Lung microvascular endothelial cell (primary cell): Measurements from ENCODE around the gene NADK. TPM values are rescaled to one million over a fixed set of nuclear protein-coding genes. Genes with fewer than 3 reads are reported as not detected.
"Not testable (repeated sequence)": the region's sequence is repeated elsewhere in the genome, so short reads cannot be mapped to it uniquely, and the experiment has no call there.

Experiments used
- DNase-seq, 2 donors: peaks; one replicate each; pipeline versions ENCODE4 v3.0.0 to v3.0.0-alpha.2; 2010; ENCODE audit warnings: low read depth in 2 of 2
- total RNA-seq: library from RNA; depleted of rRNA; stranded (reverse); fragments of >200 nt; gene quantifications from 2 replicates; pipeline ENCODE4 v1.2.1, GENCODE V29; 2014

NADK gene
- total RNA-seq, 1 donor from 2014 or later = 34.7 TPM

GRCh38 chr1:1748686-1749321 is 29.5 kb downstream of the NADK start:
- no peak for DNase-seq

- DNase-seq = not testable (repeated sequence)
These were observed 31.7 kb downstream of the NADK start for GRCh38 chr1:1746566-1746909.

DNA sequence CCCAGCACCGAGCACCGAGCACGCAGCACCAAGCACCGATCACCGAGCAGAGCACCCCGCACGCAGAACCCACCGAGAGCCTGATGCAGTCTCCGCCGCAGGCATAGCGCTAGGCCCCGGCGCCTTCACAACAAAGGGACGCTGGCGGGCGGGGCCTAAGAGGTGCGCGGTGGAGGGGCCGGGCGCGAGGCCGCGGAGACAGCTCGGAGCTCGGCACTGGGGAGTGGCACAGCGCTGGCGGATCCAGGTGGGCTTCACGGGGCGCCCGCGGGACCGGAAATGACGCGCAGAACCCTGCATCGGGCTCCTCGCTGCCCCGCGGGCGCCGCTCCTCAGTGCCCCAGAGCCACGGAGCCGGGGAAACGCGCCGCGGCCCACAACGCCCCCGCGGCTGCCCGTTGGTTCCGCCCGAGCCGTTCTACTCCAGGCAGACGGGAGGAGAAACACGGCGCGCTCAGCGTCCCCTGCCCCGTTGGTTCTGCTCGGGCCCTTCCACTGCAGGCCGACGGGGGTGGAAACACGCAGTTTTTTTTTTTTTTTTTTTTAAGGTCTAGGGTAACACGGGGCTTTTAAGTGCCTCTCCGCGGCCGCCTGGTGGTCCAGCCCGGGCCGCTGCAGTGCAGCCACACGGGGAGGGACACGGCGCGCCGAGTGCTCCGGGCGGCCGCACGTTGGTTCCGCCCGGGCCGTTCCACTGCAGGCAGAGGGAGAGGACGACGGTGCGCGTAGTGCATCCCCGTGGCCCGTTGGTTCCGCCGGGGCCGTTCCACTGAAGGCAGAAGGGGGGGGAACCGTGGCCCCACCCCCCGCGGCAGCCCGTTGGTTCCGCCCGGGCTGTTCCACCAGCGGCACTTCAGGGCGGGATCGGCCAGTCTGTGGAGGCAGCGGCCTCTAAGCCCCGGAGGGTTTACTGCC is 32.4 kb downstream of the NADK start:
- peak; percentile 79 to 80 for DNase-seq

DNA sequence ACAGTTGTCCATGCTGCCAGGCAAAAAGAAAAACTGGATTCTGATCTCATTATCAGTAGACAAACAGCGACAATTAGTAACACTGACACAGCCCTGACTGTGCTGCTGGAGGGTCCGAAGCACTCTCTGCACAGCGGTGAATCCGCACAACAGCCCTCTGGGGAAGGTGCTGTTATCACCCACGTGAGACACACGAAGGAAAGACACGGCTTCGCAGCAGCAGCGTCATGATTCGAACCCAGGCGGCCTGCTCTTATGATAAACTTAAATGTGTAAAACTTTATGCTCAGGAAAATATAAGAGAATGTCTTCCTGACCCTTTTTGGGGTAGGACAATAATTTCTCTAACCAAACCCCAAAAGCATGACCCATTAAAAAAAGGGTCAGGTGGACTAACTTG is 35.7 kb downstream of the NADK start:
- not testable (repeated sequence) for DNase-seq

DNA sequence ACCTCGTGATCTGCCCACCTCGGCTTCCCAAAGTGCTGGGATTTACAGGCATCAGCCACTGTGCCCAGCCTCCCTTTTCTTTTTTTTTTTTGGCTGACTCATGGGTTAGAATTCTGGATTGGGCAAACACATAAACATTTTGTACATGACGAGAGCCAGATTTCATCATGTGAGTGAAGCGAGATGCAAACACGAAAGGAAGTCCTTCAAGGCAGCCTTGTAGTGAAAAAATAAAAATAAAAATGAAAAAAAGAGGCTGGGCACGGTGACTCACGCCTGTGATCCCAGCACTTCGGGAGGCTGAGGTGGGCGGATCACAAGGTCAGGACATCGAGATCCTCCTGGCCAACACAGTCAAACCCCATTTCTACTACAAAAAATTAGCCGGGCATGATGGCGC is 37.3 kb downstream of the NADK start:
- DNase-seq = peak; percentile 24 to 91

GRCh38 chr1:1738799-1739337 is 39.4 kb downstream of the NADK start:
- DNase-seq = not testable (repeated sequence)

GRCh38 chr1:1737675-1738590 is 40.3 kb downstream of the NADK start:
- not testable (repeated sequence) for DNase-seq

GRCh38 chr1:1732381-1732780 is 45.9 kb downstream of the NADK start:
- DNase-seq = no peak

- DNase-seq = no peak
These were observed 47.4 kb downstream of the NADK start for GRCh38 chr1:1730870-1731269.

GRCh38 chr1:1730230-1730629 is 48.0 kb downstream of the NADK start:
- not testable (repeated sequence) for DNase-seq

GRCh38 chr1:1729116-1729816 is 49.0 kb downstream of the NADK start:
- DNase-seq = not testable (repeated sequence)

DNA sequence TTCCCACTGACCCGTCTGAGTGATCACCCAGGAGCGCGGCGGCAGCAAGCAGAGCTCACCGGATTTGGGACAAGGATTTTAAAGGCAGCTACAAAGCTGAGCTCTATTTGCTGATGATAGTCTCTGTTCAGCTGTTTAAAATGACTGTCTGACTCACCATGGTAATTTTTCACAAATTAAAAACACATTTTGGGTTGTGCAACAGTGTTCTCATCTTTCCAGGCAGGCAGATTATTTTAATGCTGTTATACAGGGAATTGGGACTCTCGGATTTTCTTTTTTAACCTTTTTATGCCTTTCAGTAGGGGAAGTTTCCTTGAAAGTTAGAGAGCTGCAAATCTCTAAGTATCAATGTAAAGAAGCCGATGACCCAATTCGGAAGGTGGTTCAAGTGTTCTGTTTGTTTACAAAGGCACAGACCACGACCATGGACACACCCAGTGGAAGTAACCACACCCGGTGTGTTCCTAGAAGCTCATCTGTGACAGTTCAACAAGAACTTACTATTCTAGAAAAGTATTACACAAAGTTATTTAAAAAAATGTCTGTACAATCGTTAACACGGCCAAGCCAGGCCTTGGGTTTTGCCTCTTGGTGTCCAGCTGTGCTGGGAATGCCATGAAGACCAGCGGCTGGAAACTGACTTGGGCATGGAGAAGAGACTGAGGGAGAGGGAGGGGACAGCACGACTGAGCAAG is 49.8 kb downstream of the NADK start:
- not testable (repeated sequence) for DNase-seq

DNA sequence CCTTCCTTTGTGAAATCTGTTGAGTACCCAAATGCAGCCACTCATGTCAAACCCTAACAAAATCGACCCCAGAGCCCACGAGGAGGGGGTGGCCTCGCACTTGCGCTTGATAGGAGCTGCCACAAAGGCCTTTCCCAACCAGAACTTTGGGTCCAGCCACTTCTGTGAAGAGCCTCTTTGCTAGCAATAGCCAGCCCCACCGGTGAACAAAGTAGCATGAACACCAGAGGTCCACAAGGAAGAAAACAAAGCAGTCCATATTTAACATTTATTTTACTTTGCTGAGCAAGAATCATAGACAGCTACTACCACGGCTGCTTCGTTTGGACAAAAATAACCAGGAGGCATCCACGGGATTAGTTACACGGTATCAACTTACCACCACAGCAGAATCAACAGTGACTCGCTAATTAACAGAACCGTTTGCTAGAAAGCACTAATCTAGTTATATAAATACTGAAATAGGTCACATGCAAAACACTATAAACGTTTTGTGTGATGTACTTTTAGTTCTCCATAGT is 51.1 kb downstream of the NADK start:
- DNase-seq = not testable (repeated sequence)

DNA sequence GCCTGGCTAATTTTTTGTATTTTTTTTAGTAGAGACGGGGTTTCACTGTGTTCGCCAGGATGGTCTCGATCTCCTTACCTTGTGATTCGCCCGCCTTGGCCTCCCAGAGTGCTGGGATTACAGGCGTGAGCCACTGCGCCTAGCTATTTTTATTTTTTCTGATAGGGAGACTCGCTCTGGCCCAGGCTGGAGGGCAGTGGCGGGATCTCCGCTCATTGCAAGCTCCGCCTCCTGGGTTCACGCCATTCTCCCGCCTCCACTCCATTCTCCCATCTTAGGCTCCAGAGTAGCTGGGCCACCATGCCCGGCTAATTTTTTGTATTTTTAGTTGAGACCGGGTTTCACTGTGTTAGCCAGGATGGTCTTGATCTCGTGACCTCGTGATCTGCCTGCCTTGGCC is 52.2 kb downstream of the NADK start:
- DNase-seq = not testable (repeated sequence)

GRCh38 chr1:1724035-1724864 is 54.0 kb downstream of the NADK start, which contains the start of gene CDK11A:
Gene CDK11A (minus strand): TSS chr1:1724357. CDS start chr1:1722818, 1,539 bp downstream.
- peak; percentile 100 for DNase-seq

- DNase-seq = no peak
These were observed 57.1 kb downstream of the NADK start for GRCh38 chr1:1721201-1721600.

DNA sequence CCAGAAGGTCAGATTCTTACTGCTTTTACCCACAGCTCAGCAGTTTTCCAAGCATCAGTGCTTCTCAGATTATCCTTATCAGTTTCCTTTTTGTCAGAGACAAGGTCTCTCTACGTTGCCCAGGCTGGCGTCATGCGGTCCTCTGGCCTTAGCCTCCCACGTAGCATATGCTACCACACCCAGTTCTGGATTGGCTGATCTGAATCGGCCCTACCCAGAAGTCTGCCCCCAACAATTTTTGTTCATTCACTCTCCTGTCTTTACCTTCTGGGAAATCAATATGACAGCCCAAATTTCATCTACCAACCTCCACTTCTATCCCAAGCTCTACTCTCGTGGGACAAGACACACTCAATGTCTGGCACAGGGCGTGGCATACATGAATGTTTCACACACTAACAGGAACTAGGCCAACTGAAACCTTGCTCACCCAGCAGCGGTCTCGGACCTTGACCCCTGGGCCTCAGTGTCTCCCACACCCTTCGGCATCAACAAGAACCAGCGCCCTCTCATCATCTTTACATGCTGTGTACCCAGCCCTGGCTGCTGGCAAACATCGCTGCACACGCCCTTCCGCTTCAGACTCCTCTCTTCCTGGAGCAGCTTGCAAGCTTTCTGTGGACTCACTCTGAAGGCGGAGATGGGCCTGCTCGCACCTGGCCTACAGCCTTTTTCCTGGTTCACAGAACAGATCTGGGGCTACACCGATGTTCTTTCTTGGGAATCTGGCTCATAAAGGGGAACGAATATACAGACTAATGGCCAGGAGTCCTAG is 63.0 kb downstream of the NADK start:
- not testable (repeated sequence) for DNase-seq

- not testable (repeated sequence) for DNase-seq
These were observed 70.4 kb downstream of the NADK start for GRCh38 chr1:1707897-1708296.
